ENCODE data around the gene MBNL1. TPM values are rescaled to one million over a fixed set of nuclear protein-coding genes. Genes with fewer than 3 reads are reported as not detected.

The MBNL1 gene
- total RNA-seq, 3 donors from 2014 or later = 314 to 702 (median 353) TPM

GRCh38 chr3:152308475-152308844 is 39.7 kb downstream of the MBNL1 start:
- H3K9me3 ChIP-seq = no peaks in the 10 kb centered on the region
- no peaks in the 10 kb centered on the region for H3K36me3 ChIP-seq
- TF ChIP-seq POLR2AphosphoS5 (IDR thresholded peaks at IDR 0.05) = no peak
- no peak for TF ChIP-seq POLR2A (IDR thresholded peaks at IDR 0.05)
- TF ChIP-seq CTCF (IDR thresholded peaks at IDR 0.05) = no peak
- no peak for DNase-seq (ENCODE audit: low spot score in 2 of 2)
- intact Hi-C loops (cut with DNase I; ENCODE audit: low total_unique reads) = no loop called here
- peaks cover 0 to 17% of the 10 kb centered on the region in 2 donors for H3K4me1 ChIP-seq
- peak overlapping the region; percentile 64 to 73 for H3K27ac ChIP-seq
- no peaks in the 10 kb centered on the region for H3K27me3 ChIP-seq
- H3K4me3 ChIP-seq = no peak overlapping the region

- Histone ChIP-seq H3K27ac (peak overlapping the region; percentile 54 to 73), H3K36me3 (no peaks in the 10 kb centered on the region), H3K27me3 (no peaks in the 10 kb centered on the region), H3K4me1 (peaks cover 0 to 17% of the 10 kb centered on the region in 2 donors), H3K9me3 (no peaks in the 10 kb centered on the region), H3K4me3 (no peak overlapping the region)
- DNase-seq (ENCODE audit: low spot score in 2 of 2) = no peak
- TF ChIP-seq POLR2AphosphoS5 (IDR thresholded peaks at IDR 0.05) (no peak), POLR2A (IDR thresholded peaks at IDR 0.05) (no peak), CTCF (IDR thresholded peaks at IDR 0.05) (no peak)
- intact Hi-C loops (cut with DNase I; ENCODE audit: low total_unique reads) = no loop called here
Observed at GRCh38 chr3:152309031-152309430, 40.3 kb downstream of the MBNL1 start.

- TF ChIP-seq CTCF (IDR thresholded peaks at IDR 0.05) (no peak), POLR2A (IDR thresholded peaks at IDR 0.05) (no peak), POLR2AphosphoS5 (IDR thresholded peaks at IDR 0.05) (no peak)
- H3K27me3 ChIP-seq = no peaks in the 10 kb centered on the region
- intact Hi-C loops (cut with DNase I; ENCODE audit: low total_unique reads) = no loop called here
- H3K4me1 ChIP-seq = peaks cover 0 to 17% of the 10 kb centered on the region in 2 donors
- no peaks in the 10 kb centered on the region for H3K36me3 ChIP-seq
- no peak overlapping the region for H3K4me3 ChIP-seq
- H3K9me3 ChIP-seq = no peaks in the 10 kb centered on the region
- DNase-seq (ENCODE audit: low spot score in 2 of 2) = no peak
- H3K27ac ChIP-seq = peak overlapping the region; percentile 54 to 73
Observed at GRCh38 chr3:152309535-152310307, 41.0 kb downstream of the MBNL1 start.

- TF ChIP-seq POLR2AphosphoS5 (IDR thresholded peaks at IDR 0.05) (no peak), POLR2A (IDR thresholded peaks at IDR 0.05) (no peak), CTCF (IDR thresholded peaks at IDR 0.05) (no peak)
- DNase-seq (ENCODE audit: low spot score in 2 of 2) = no peak
- no peaks in the 10 kb centered on the region for H3K36me3 ChIP-seq
- intact Hi-C loops (cut with DNase I; ENCODE audit: low total_unique reads) = no loop called here
- H3K27me3 ChIP-seq = no peaks in the 10 kb centered on the region
- no peak overlapping the region for H3K27ac ChIP-seq
- peaks cover 0 to 8% of the 10 kb centered on the region in 2 donors for H3K4me1 ChIP-seq
- no peak overlapping the region for H3K4me3 ChIP-seq
- no peaks in the 10 kb centered on the region for H3K9me3 ChIP-seq
Observed at GRCh38 chr3:152313430-152313829, 44.7 kb downstream of the MBNL1 start.

- H3K4me3 ChIP-seq = no peak overlapping the region
- peak overlapping the region in 1 of 2 donors; percentile 77 for H3K27ac ChIP-seq
- no peaks in the 10 kb centered on the region for H3K9me3 ChIP-seq
- intact Hi-C loops (cut with DNase I; ENCODE audit: low total_unique reads) = no loop called here
- H3K4me1 ChIP-seq = peaks cover 0 to 9% of the 10 kb centered on the region in 2 donors
- DNase-seq (ENCODE audit: low spot score in 2 of 2) = no peak
- no peaks in the 10 kb centered on the region for H3K27me3 ChIP-seq
- no peak for TF ChIP-seq POLR2AphosphoS5 (IDR thresholded peaks at IDR 0.05)
- no peak for TF ChIP-seq POLR2A (IDR thresholded peaks at IDR 0.05)
- TF ChIP-seq CTCF (IDR thresholded peaks at IDR 0.05) = no peak
- no peaks in the 10 kb centered on the region for H3K36me3 ChIP-seq
Observed at GRCh38 chr3:152313914-152314313, 45.2 kb downstream of the MBNL1 start.

Measured in breast epithelium (tissue), 4 donors.